Heart left ventricle (tissue), 16 donors: Measurements from ENCODE around the gene TIMM29. TPM values are rescaled to one million over a fixed set of nuclear protein-coding genes. Genes with fewer than 3 reads are reported as not detected.
A peak's percentile ranks its signal among the peaks of the same experiment; 100 is the strongest.

Source experiments
- ATAC-seq, 4 donors: fragments of 200-7000 bp; cut with Tn5 transposase; one replicate each; pipeline ENCODE4 v1.9.1; 2020 to 2022; ENCODE audit warnings: moderate library complexity in 4 of 4, mild to moderate bottlenecking in 3 of 4, moderate number of reproducible peaks in 1 of 4
- DNase-seq, 5 donors: peaks; one replicate each; pipeline ENCODE4 v3.0.0-alpha.2; 2020
- H3K27ac ChIP-seq, 12 donors: fragments of 200-600 bp; sonication (generic) in 4 of 12; one replicate each; pipeline versions ENCODE4 v1.5.0 to v1.8.0; 2016 to 2022; ENCODE audit warnings: mild to moderate bottlenecking in 2 of 12
- H3K27me3 ChIP-seq, 9 donors: fragments of 200-600 bp; sonication (generic) in 2 of 9; one replicate each; pipeline versions ENCODE4 v1.5.1 to v1.8.0; 2016 to 2022; ENCODE audit warnings: mild to moderate bottlenecking in 3 of 9
- H3K36me3 ChIP-seq, 9 donors: fragments of 200-600 bp; sonication (generic) in 2 of 9; one replicate each; pipeline versions ENCODE4 v1.5.0 to v1.8.0; 2018 to 2022; ENCODE audit warnings: mild to moderate bottlenecking in 2 of 9
- H3K4me1 ChIP-seq, 12 donors: fragments of 200-600 bp; sonication (generic) in 4 of 12; one replicate each; pipeline versions ENCODE4 v1.5.0 to v1.8.0; 2016 to 2022; ENCODE audit warnings: mild to moderate bottlenecking in 3 of 12
- H3K4me3 ChIP-seq, 12 donors: fragments of 200-600 bp; sonication (generic) in 4 of 12; one replicate each; pipeline versions ENCODE4 v1.5.0 to v1.8.0; 2017 to 2022; ENCODE audit warnings: mild to moderate bottlenecking in 9 of 12, moderate library complexity in 4 of 12
- H3K9me3 ChIP-seq, 12 donors: fragments of 200-600 bp; sonication (generic) in 4 of 12; one replicate each; pipeline versions ENCODE4 v1.5.0 to v1.8.0; 2016 to 2022; ENCODE audit warnings: mild to moderate bottlenecking in 1 of 12
- POLR2A ChIP-seq, 2 donors: fragments of 450-650 bp; IDR thresholded peaks; one replicate each; pipeline ENCODE4 v1.6.1; 2017; ENCODE audit warnings: antibody characterized with exemption in 2 of 2, mild to moderate bottlenecking in 2 of 2, moderate library complexity in 2 of 2
- WGBS, 4 donors: extraction: QIAGEN DNeasy Blood & Tissue Kit in 2 of 4; methylation state at CpG; one replicate each; pipeline versions ENCODE4 v1.1.5 to v1.1.7; 2013 to 2018; 5-methylcytosine and 5-hydroxymethylcytosine counted together
- intact Hi-C, 10 donors: fragments of 100-400 bp; cut with DNase I; formaldehyde crosslinking; loops; one replicate each; pipeline versions ENCODE4 v1.11.1 to v1.14.2; 2022
- polyA plus RNA-seq, 2 donors: library from polyadenylated mRNA; stranded (reverse); fragments of 200-250 nt; gene quantifications; one replicate each; pipeline ENCODE4 v1.2.3, GENCODE V29; 2013
- total RNA-seq, 9 donors: library from RNA; depleted of rRNA in 2 of 9; stranded (reverse); fragments of >200 nt in 2 of 9; fragmentation: NEBNext Ultra II Directional in 3 of 9; extraction: Animal tissue kit (Norgen Biotek cat#: 25700) in 3 of 9; gene quantifications; one replicate each; pipeline versions ENCODE4 v1.1.0 to v1.2.4, GENCODE V29; 2016 to 2023
- TF ChIP-seq, protein P1 (sequence below), 12 donors: fragments of 200-600 bp; sonication (generic) in 4 of 12; IDR thresholded peaks; one replicate each; pipeline versions ENCODE4 v1.5.0 to v1.8.0; 2018 to 2022; ENCODE audit warnings: antibody characterized with exemption in 12 of 12, mild to moderate bottlenecking in 5 of 12
- donor health status: ischemic (EF 13 %, LVEDD 7.1; RV severe dilation, severe dysfunction).
- donor health status: healthy with polysubstance abuse.
- donor health status: DM: no; HTN: yes; CAD: no.
- donor health status: DM: no; HTN: no; CAD: no.
- donor health status: ischemic (EF 25% LVEDD 6.9; RV normal size, moderate dysfunction).
- donor health status: ischemic (EF 25% LVEDD 5.7; RV mildly dilated, moderate dysfunction).
- donor health status: healthy.
- donor health status: DM: yes; HTN: yes; CAD: no.
- donor health status: ischemic (EF 35%, LVEDD 5.7; RV mildly dilated, moderate dysfunction).
- donor health status: nonischemic (EF 11% LVEDD 7.7; RV severe dilation, severe dysfunction).
- donor health status: DM: yes; HTN: yes; CAD: no.
- donor health status: PGD.
- donor health status: ischemic (EF 29% LVEDD 5.4; RV normal size, mild dysfunction).
- donor health status: nonischemic (EF 23%, LVEDD 6.1; RV moderate dilation, normal function).

The TIMM29 gene
- total and polyA plus RNA-seq, 11 donors = 10.0 to 29.3 (median 14.9) TPM

DNA sequence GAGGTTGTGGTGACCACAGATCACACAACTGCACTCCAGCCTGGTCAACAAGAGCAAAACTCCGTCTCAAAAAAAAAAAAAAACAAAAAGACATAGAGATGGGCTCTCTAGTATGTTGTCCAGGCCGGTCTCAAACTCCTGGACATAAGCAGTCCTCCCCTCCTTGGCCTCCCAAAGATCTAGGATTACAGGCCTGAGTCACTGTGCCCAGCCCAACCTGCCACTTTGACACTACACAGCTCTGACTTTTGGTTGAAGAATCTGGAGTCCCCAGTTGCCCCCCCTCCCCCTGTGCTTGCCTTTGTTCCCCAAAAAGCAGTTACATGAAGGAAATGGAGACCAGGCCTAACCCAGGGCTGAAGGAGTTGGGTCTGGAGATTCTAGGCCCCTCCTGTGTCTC lies 44.3 kb upstream of the TIMM29 start:
- 57 to 77% (median 70%) methylated on average over 2 of the region's 2 CpGs for WGBS, 4 donors
- H3K4me1 ChIP-seq = peaks cover 3 to 53% (median 17%) of the 10 kb centered on the region in 12 donors
- H3K9me3 ChIP-seq = no peaks in the 10 kb centered on the region
- DNase-seq (no peak), ATAC-seq (no peak)
- intact Hi-C loops = no loop called here
- no peak overlapping the region for H3K4me3 ChIP-seq
- no peaks in the 10 kb centered on the region for H3K36me3 ChIP-seq
- H3K27ac ChIP-seq = peak overlapping the region in 3 of 12 donors; percentile 16 to 72 (median 25)
- H3K27me3 ChIP-seq = no peaks in the 10 kb centered on the region
- no peak for TF ChIP-seq POLR2A (IDR thresholded peaks at IDR 0.05)
- TF ChIP-seq, protein P1, sequence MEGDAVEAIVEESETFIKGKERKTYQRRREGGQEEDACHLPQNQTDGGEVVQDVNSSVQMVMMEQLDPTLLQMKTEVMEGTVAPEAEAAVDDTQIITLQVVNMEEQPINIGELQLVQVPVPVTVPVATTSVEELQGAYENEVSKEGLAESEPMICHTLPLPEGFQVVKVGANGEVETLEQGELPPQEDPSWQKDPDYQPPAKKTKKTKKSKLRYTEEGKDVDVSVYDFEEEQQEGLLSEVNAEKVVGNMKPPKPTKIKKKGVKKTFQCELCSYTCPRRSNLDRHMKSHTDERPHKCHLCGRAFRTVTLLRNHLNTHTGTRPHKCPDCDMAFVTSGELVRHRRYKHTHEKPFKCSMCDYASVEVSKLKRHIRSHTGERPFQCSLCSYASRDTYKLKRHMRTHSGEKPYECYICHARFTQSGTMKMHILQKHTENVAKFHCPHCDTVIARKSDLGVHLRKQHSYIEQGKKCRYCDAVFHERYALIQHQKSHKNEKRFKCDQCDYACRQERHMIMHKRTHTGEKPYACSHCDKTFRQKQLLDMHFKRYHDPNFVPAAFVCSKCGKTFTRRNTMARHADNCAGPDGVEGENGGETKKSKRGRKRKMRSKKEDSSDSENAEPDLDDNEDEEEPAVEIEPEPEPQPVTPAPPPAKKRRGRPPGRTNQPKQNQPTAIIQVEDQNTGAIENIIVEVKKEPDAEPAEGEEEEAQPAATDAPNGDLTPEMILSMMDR (IDR thresholded peaks at IDR 0.05) = no peak

GRCh38 chr19:10885201-10886169 lies 43.1 kb upstream of the TIMM29 start:
- TF ChIP-seq POLR2A (IDR thresholded peaks at IDR 0.05) = no peak
- TF ChIP-seq, protein P1 (IDR thresholded peaks at IDR 0.05) = no peak
- ATAC-seq = no peak
- intact Hi-C loops = no loop called here
- peaks cover 3 to 45% (median 17%) of the 10 kb centered on the region in 12 donors for H3K4me1 ChIP-seq
- H3K36me3 ChIP-seq = no peaks in the 10 kb centered on the region
- DNase-seq = no peak
- peak overlapping the region in 2 of 12 donors; percentile 16 to 72 for H3K27ac ChIP-seq
- H3K27me3 ChIP-seq = no peaks in the 10 kb centered on the region
- no peaks in the 10 kb centered on the region for H3K9me3 ChIP-seq
- WGBS, 4 donors = 78 to 81% (median 78%) methylated on average over 20 of the region's 20 CpGs
- H3K4me3 ChIP-seq = no peak overlapping the region

- Histone ChIP-seq H3K4me1 (peaks cover 0 to 47% (median 19%) of the 10 kb centered on the region in 12 donors), H3K9me3 (no peaks in the 10 kb centered on the region), H3K36me3 (no peaks in the 10 kb centered on the region), H3K27ac (peak overlapping the region in 2 of 12 donors; percentile 33 to 38), H3K4me3 (no peak overlapping the region), H3K27me3 (no peaks in the 10 kb centered on the region)
- intact Hi-C loops = no loop called here
- DNase-seq (no peak), ATAC-seq (peak in 1 of 4 donors; percentile 5)
- WGBS, 4 donors = 81 to 95% (median 87%) methylated on average over 8 to 9 of the region's 9 CpGs
- TF ChIP-seq, protein P1 (IDR thresholded peaks at IDR 0.05) = no peak
- no peak for TF ChIP-seq POLR2A (IDR thresholded peaks at IDR 0.05)
Measured at GRCh38 chr19:10887616-10888367, 40.8 kb upstream of the TIMM29 start.

- Histone ChIP-seq H3K36me3 (no peaks in the 10 kb centered on the region), H3K4me1 (peaks cover 0 to 48% (median 18%) of the 10 kb centered on the region in 12 donors), H3K9me3 (no peaks in the 10 kb centered on the region), H3K27ac (peak overlapping the region in 1 of 12 donors; percentile 17), H3K4me3 (no peak overlapping the region), H3K27me3 (no peaks in the 10 kb centered on the region)
- intact Hi-C loops = no loop called here
- WGBS, 4 donors = 72 to 74% (median 74%) methylated on average over 13 of the region's 13 CpGs
- no peak for TF ChIP-seq POLR2A (IDR thresholded peaks at IDR 0.05)
- TF ChIP-seq, protein P1 (IDR thresholded peaks at IDR 0.05) = no peak
- ATAC-seq (no peak), DNase-seq (no peak)
Measured at GRCh38 chr19:10888421-10888866, 40.2 kb upstream of the TIMM29 start.
